ENCODE measurements around the gene ELOVL4. TPM values are rescaled to one million over a fixed set of nuclear protein-coding genes. Genes with fewer than 3 reads are reported as not detected.

ELOVL4 gene
- total and polyA plus RNA-seq, 2 experiments from 2014 or later, result 4.7 to 6.5 TPM

- Histone ChIP-seq H3K9me3 (ENCODE audit: low read depth) (no peaks in the 10 kb centered on the region), H3K27ac (no peak overlapping the region), H3K4me1 (ENCODE audit: insufficient read depth) (no peaks in the 10 kb centered on the region), H3K4me2 (no peak overlapping the region), H3K27me3 (peaks cover 18% of the 10 kb centered on the region), H3K9me2 (replicated peaks; ENCODE audit: insufficient read depth) (no peaks in the 10 kb centered on the region), H4K20me1 (ENCODE audit: insufficient read depth, poor library complexity, severe bottlenecking) (no peaks in the 10 kb centered on the region), H2AFZ (no peak overlapping the region), H3K79me2 (no peaks in the 10 kb centered on the region), H3K36me3 (replicated peaks; ENCODE audit: insufficient read depth, low read depth) (no peaks in the 10 kb centered on the region), H3K4me3 (no peak overlapping the region)
- DNase-seq (ENCODE audit: low spot score), result no peak
- WGBS (ENCODE audit: low lambda C conversion rate, missing lambda C conversion rate), result 91% methylated on average over 1 of the region's 1 CpG
- TF ChIP-seq EZH2phosphoT487 (IDR thresholded peaks at IDR 0.05; ENCODE audit: low read depth, severe bottlenecking, unreplicated experiment), result no peak
- no peak for TF ChIP-seq CTCF (IDR thresholded peaks at IDR 0.05; ENCODE audit: poor library complexity)
- no peak for TF ChIP-seq EZH2 (IDR thresholded peaks at IDR 0.05; ENCODE audit: borderline replicate concordance)
Measured at GRCh38 chr6:79943133-79943532, 4.2 kb downstream of the ELOVL4 start.

GRCh38 chr6:79941489-79942151, 5.7 kb downstream of the ELOVL4 start:
- 66% methylated on average over 5 of the region's 5 CpGs for WGBS (ENCODE audit: low lambda C conversion rate, missing lambda C conversion rate)
- Histone ChIP-seq H3K9me3 (ENCODE audit: low read depth) (no peaks in the 10 kb centered on the region), H3K27ac (no peak overlapping the region), H3K9me2 (replicated peaks; ENCODE audit: insufficient read depth) (no peaks in the 10 kb centered on the region), H3K4me3 (no peak overlapping the region), H3K27me3 (peaks cover 10% of the 10 kb centered on the region), H3K4me1 (ENCODE audit: insufficient read depth) (no peaks in the 10 kb centered on the region), H3K36me3 (replicated peaks; ENCODE audit: insufficient read depth, low read depth) (no peaks in the 10 kb centered on the region), H3K79me2 (no peaks in the 10 kb centered on the region), H4K20me1 (ENCODE audit: insufficient read depth, poor library complexity, severe bottlenecking) (no peaks in the 10 kb centered on the region), H2AFZ (no peak overlapping the region), H3K4me2 (no peak overlapping the region)
- DNase-seq (ENCODE audit: low spot score), result no peak
- TF ChIP-seq EZH2 (IDR thresholded peaks at IDR 0.05; ENCODE audit: borderline replicate concordance) (no peak), CTCF (IDR thresholded peaks at IDR 0.05; ENCODE audit: poor library complexity) (no peak), EZH2phosphoT487 (IDR thresholded peaks at IDR 0.05; ENCODE audit: low read depth, severe bottlenecking, unreplicated experiment) (no peak)

- 84% methylated on average over 1 of the region's 1 CpG for WGBS (ENCODE audit: low lambda C conversion rate, missing lambda C conversion rate)
- H4K20me1 ChIP-seq (ENCODE audit: insufficient read depth, poor library complexity, severe bottlenecking), result no peaks in the 10 kb centered on the region
Measured at GRCh38 chr6:79928478-79928998, 18.8 kb downstream of the ELOVL4 start.

More at GRCh38 chr6:79928478-79928998, 18.8 kb downstream of the ELOVL4 start:
- no peaks in the 10 kb centered on the region for H3K9me2 ChIP-seq (replicated peaks; ENCODE audit: insufficient read depth)
- H3K4me1 ChIP-seq (ENCODE audit: insufficient read depth), result no peaks in the 10 kb centered on the region
- H3K27me3 ChIP-seq, result no peaks in the 10 kb centered on the region
- no peaks in the 10 kb centered on the region for H3K36me3 ChIP-seq (replicated peaks; ENCODE audit: insufficient read depth, low read depth)
- no peaks in the 10 kb centered on the region for H3K9me3 ChIP-seq (ENCODE audit: low read depth)
- no peak for TF ChIP-seq EZH2phosphoT487 (IDR thresholded peaks at IDR 0.05; ENCODE audit: low read depth, severe bottlenecking, unreplicated experiment)
- TF ChIP-seq EZH2 (IDR thresholded peaks at IDR 0.05; ENCODE audit: borderline replicate concordance), result no peak
- TF ChIP-seq CTCF (IDR thresholded peaks at IDR 0.05; ENCODE audit: poor library complexity), result no peak
- H3K27ac ChIP-seq, result no peak overlapping the region
- H3K4me3 ChIP-seq, result no peak overlapping the region
- H2AFZ ChIP-seq, result no peak overlapping the region
- H3K4me2 ChIP-seq, result no peak overlapping the region
- no peak for DNase-seq (ENCODE audit: low spot score)
- no peaks in the 10 kb centered on the region for H3K79me2 ChIP-seq

Measured in hepatocyte (in vitro differentiated cells).